ENCODE data around the gene ARL13B.

GRCh38 chr3:94065819-94066480 is 86.0 kb downstream of the ARL13B start:
- TF ChIP-seq CTCF (IDR thresholded peaks at IDR 0.05) (no peak), POLR2A (IDR thresholded peaks at IDR 0.05) (no peak), POLR2AphosphoS5 (IDR thresholded peaks at IDR 0.05) (no peak), EP300 (IDR thresholded peaks at IDR 0.05; ENCODE audit: low read depth) (no peak)

Measured in transverse colon (tissue), 4 donors.